Measurements from ENCODE around the gene FDCSP. TPM values are rescaled to one million over a fixed set of nuclear protein-coding genes. Genes with fewer than 3 reads are reported as not detected.
"Not testable (repeated sequence)": the region's sequence is repeated elsewhere in the genome, so short reads cannot be mapped to it uniquely, and the experiment has no call there.

Gene FDCSP
- total RNA-seq (2014; rRNA removed; shearing (Covaris generic)) = not detected in 2 replicates

- DNase-seq (ENCODE audit: low read depth) = no peak
Observed at GRCh38 chr4:70225824-70226223, at the start of gene FDCSP. FDCSP (plus strand) TSS chr4:70226124; CDS start chr4:70231195, 5,071 bp downstream.

- no peak for DNase-seq (ENCODE audit: low read depth)
Observed at GRCh38 chr4:70177090-70177489, 48.8 kb upstream of the FDCSP start.

GRCh38 chr4:70178075-70178660 is 47.8 kb upstream of the FDCSP start:
- no peak for DNase-seq (ENCODE audit: low read depth)

GRCh38 chr4:70179811-70180210 is 46.1 kb upstream of the FDCSP start:
- no peak for DNase-seq (ENCODE audit: low read depth)

- DNase-seq (ENCODE audit: low read depth) = no peak
Observed at GRCh38 chr4:70181864-70182263, 44.1 kb upstream of the FDCSP start.

GRCh38 chr4:70182517-70183167 is 43.3 kb upstream of the FDCSP start:
- DNase-seq (ENCODE audit: low read depth) = no peak

- peak; percentile 15 for DNase-seq (ENCODE audit: low read depth)
Observed at GRCh38 chr4:70183168-70183939, 42.6 kb upstream of the FDCSP start.

- no peak for DNase-seq (ENCODE audit: low read depth)
Observed at GRCh38 chr4:70183940-70184246, 42.0 kb upstream of the FDCSP start.

GRCh38 chr4:70187216-70187615 is 38.7 kb upstream of the FDCSP start:
- no peak for DNase-seq (ENCODE audit: low read depth)

- DNase-seq (ENCODE audit: low read depth) = no peak
Observed at GRCh38 chr4:70190579-70190978, 35.3 kb upstream of the FDCSP start.

- no peak for DNase-seq (ENCODE audit: low read depth)
Observed at GRCh38 chr4:70191647-70192046, 34.3 kb upstream of the FDCSP start.

- no peak for DNase-seq (ENCODE audit: low read depth)
Observed at GRCh38 chr4:70192895-70193294, 33.0 kb upstream of the FDCSP start.

GRCh38 chr4:70195425-70195824 is 30.5 kb upstream of the FDCSP start, which contains the start of gene ODAM:
ODAM (plus strand) TSS chr4:70195725; CDS start chr4:70196544, 819 bp downstream.
- no peak for DNase-seq (ENCODE audit: low read depth)

- no peak for DNase-seq (ENCODE audit: low read depth)
Observed at GRCh38 chr4:70196857-70197256, 29.1 kb upstream of the FDCSP start.

GRCh38 chr4:70197842-70198241 is 28.1 kb upstream of the FDCSP start:
- DNase-seq (ENCODE audit: low read depth) = no peak

- no peak for DNase-seq (ENCODE audit: low read depth)
Observed at GRCh38 chr4:70203601-70204000, 22.3 kb upstream of the FDCSP start.

GRCh38 chr4:70212752-70213151 is 13.2 kb upstream of the FDCSP start:
- not testable (repeated sequence) for DNase-seq (ENCODE audit: low read depth)

- not testable (repeated sequence) for DNase-seq (ENCODE audit: low read depth)
Observed at GRCh38 chr4:70216109-70216508, 9.8 kb upstream of the FDCSP start.

GRCh38 chr4:70216550-70216949 is 9.4 kb upstream of the FDCSP start:
- DNase-seq (ENCODE audit: low read depth) = not testable (repeated sequence)

- not testable (repeated sequence) for DNase-seq (ENCODE audit: low read depth)
Observed at GRCh38 chr4:70221389-70221788, 4.5 kb upstream of the FDCSP start.

- DNase-seq (ENCODE audit: low read depth) = not testable (repeated sequence)
Observed at GRCh38 chr4:70221818-70222217, 4.1 kb upstream of the FDCSP start.

- DNase-seq (ENCODE audit: low read depth) = no peak
Observed at GRCh38 chr4:70236125-70236524, 10.2 kb downstream of the FDCSP start.
